Neural crest cell (in vitro differentiated cells): ENCODE results near the gene ADK. TPM values are rescaled to one million over a fixed set of nuclear protein-coding genes. Genes with fewer than 3 reads are reported as not detected.

Source experiments
- DNase-seq: peaks from one replicate; pipeline ENCODE4 v3.0.0; 2021; ENCODE audit warnings: low read depth, mixed read lengths, low spot score
- H3K27ac Mint-ChIP-seq: one replicate; pipeline ENCODE4 v1.8.0; 2021; ENCODE audit warnings: mild to moderate bottlenecking, mixed read lengths; ENCODE audit not compliant: unreplicated experiment
- H3K27me3 Mint-ChIP-seq: 2 replicates; pipeline ENCODE4 v1.8.0; 2021; ENCODE audit warnings: low read depth, mild to moderate bottlenecking, mixed read lengths
- H3K36me3 Mint-ChIP-seq: 2 replicates; pipeline ENCODE4 v1.8.0; 2021; ENCODE audit warnings: low read depth, mild to moderate bottlenecking, mixed read lengths
- H3K4me1 Mint-ChIP-seq: 2 replicates; pipeline ENCODE4 v1.8.0; 2021; ENCODE audit warnings: mixed read lengths
- H3K4me3 Mint-ChIP-seq: one replicate; pipeline ENCODE4 v1.8.0; 2021; ENCODE audit warnings: mild to moderate bottlenecking, mixed read lengths
- H3K9me3 Mint-ChIP-seq: 2 replicates; pipeline ENCODE4 v1.8.0; 2021; ENCODE audit warnings: mixed read lengths
- total RNA-seq: library from RNA; stranded (reverse); gene quantifications from 2 replicates; pipeline ENCODE4 v1.2.1, GENCODE V29; 2021
- TF ChIP-seq, protein P1 (sequence below): fragments of 200-600 bp; sonication (generic); conservative IDR thresholded peaks from 2 replicates; pipeline ENCODE4 v1.5.0; 2021; ENCODE audit warnings: antibody characterized with exemption, mild to moderate bottlenecking

ADK gene
- total RNA-seq, 1 donor from 2014 or later = 35.6 TPM

DNA sequence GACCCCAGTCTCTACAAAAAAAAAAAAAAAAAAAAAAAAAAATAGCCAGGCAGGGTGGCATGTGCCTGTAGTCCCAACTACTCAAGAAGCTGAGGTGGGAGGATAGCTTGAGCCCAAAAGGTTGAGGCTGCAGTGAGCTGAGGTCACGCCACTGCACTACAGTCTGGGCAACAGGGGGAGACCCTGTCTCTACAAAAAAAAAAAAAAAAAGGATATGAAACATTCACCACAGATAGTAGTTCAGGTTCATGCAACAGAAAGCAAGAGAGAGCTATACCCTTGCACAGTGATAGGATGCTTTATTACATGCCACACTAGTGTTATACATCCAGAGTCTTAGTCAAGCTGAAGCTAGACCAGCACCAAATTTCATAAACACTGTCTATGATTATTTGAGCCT, 526.9 kb downstream of the ADK start:
- no peaks in the 10 kb centered on the region for H3K9me3 Mint-ChIP-seq

DNA sequence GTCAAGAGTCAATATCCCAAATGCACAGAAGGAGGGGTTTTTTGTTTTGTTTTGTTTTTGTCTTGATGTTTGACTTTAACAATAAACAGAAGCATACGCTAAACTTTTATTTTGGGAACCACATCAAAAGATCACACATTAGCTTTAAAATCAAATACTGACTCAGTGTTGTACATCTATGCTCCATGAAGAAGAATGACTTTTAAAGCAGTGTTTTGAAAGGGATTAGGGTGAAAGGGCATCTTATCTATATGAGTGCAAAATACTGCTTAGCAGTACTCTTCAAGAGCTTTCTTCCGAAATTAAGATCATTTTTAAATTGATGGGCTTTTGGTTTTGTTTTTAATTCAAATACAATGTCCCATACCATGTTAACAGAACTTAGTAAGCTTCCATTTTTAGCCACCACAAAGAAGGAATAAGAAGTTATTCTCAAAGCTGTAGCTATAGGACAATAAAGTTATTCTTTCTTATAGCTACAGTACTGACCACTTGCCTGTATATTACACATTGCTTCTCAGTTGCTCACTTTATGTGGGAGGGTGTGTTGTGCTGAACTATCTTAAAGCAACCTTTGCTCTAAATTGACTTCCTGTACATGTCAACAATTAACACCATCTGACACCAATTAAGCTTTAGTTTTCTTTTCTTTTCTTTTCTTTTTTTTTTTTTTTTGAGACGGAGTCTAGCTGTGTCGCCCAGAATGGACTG, 531.1 kb downstream of the ADK start:
- Mint-ChIP-seq H3K27ac (no peak overlapping the region), H3K4me3 (no peak overlapping the region), H3K27me3 (no peaks in the 10 kb centered on the region), H3K36me3 (no peaks in the 10 kb centered on the region), H3K9me3 (no peaks in the 10 kb centered on the region), H3K4me1 (peaks cover 20% of the 10 kb centered on the region)
- TF ChIP-seq, protein P1, sequence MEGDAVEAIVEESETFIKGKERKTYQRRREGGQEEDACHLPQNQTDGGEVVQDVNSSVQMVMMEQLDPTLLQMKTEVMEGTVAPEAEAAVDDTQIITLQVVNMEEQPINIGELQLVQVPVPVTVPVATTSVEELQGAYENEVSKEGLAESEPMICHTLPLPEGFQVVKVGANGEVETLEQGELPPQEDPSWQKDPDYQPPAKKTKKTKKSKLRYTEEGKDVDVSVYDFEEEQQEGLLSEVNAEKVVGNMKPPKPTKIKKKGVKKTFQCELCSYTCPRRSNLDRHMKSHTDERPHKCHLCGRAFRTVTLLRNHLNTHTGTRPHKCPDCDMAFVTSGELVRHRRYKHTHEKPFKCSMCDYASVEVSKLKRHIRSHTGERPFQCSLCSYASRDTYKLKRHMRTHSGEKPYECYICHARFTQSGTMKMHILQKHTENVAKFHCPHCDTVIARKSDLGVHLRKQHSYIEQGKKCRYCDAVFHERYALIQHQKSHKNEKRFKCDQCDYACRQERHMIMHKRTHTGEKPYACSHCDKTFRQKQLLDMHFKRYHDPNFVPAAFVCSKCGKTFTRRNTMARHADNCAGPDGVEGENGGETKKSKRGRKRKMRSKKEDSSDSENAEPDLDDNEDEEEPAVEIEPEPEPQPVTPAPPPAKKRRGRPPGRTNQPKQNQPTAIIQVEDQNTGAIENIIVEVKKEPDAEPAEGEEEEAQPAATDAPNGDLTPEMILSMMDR = no peak
- DNase-seq = no peak

More for the DNA sequence above, 526.9 kb downstream of the ADK start:
- TF ChIP-seq, protein P1 = no peak
- no peaks in the 10 kb centered on the region for H3K27me3 Mint-ChIP-seq
- H3K36me3 Mint-ChIP-seq = peaks cover 6% of the 10 kb centered on the region
- no peak for DNase-seq
- no peak overlapping the region for H3K27ac Mint-ChIP-seq
- H3K4me3 Mint-ChIP-seq = no peak overlapping the region
- peaks cover 19% of the 10 kb centered on the region for H3K4me1 Mint-ChIP-seq

DNA sequence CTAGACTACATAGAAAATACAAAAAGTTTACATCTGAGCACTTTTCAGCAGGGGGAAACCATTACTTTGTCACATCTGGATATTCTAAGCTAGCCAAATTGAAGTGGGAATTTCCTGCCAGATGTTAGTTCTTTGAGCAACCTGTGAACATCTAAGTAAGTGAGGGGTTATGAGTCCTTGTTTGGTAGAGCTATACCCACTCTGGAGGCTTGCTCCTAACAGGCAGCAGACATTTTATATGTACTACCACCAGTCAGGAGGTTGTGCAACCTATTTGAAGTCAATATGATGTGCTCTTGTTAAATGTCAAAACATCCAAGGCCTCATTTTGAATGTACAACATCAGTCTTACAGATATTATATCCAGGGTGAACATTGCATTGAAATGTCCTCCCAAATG, 532.0 kb downstream of the ADK start:
- Mint-ChIP-seq H3K27ac (no peak overlapping the region), H3K9me3 (no peaks in the 10 kb centered on the region), H3K4me3 (no peak overlapping the region), H3K4me1 (peaks cover 20% of the 10 kb centered on the region), H3K27me3 (no peaks in the 10 kb centered on the region), H3K36me3 (peaks cover 2% of the 10 kb centered on the region)
- no peak for DNase-seq
- TF ChIP-seq, protein P1 = no peak

DNA sequence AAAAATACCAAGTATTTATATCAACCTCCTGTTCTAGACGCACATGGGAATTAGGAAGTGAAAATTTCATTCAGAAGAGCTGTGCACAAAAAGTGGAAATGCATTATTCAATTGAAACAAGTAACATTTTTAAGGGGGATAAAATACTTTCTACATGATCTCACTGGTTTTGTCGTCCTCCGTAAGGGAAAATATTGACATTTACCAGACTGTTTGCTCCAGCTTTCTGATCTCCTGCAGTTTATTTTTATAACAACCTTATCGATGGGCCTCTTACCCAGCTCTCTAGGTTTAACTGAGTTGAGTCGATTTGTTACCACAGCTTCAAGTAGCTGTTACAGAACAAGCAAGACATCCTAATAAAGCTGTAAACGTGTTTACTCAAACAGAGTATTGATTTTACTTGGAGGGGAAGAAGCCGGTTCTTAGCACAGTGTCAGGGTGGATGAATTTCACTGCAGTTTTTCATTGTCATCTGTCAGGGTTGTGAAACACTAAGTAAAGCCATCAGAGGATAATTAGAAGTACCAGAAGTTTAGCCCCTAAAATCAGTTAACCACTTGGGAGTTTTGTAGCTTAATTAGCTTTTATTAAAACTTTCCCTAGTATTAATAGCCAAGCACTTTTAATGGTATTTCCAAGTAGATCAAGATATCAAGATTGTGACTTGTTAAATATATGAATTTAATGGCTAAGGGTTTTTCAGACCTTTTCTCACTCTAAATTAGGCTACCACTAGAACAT, 532.8 kb downstream of the ADK start:
- Mint-ChIP-seq H3K36me3 (peaks cover 2% of the 10 kb centered on the region), H3K9me3 (no peaks in the 10 kb centered on the region), H3K27ac (no peak overlapping the region), H3K27me3 (no peaks in the 10 kb centered on the region), H3K4me3 (no peak overlapping the region), H3K4me1 (peaks cover 20% of the 10 kb centered on the region)
- TF ChIP-seq, protein P1 = no peak
- no peak for DNase-seq

DNA sequence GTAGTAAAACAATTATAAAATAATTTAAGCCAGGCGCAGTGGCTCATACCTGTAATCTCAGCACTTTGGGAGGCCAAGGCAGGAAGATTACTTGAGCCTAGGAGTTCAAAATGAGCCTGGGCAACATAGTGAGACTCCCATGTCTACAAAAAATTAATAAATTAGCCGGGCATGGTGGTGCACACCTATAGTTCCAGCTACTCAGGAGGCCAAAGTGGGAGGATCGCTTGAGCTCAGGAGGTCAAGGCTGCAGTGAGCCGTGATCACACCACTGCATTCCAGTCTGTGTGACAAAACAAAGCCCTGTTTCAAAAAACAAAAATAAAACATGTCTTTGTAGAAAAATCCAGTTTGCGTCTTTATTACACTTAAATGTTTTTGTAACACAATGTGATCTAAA, 533.4 kb downstream of the ADK start:
- H3K4me3 Mint-ChIP-seq = no peak overlapping the region
- TF ChIP-seq, protein P1 = no peak

More for the DNA sequence above, 533.4 kb downstream of the ADK start:
- peaks cover 2% of the 10 kb centered on the region for H3K36me3 Mint-ChIP-seq
- H3K4me1 Mint-ChIP-seq = peaks cover 20% of the 10 kb centered on the region
- no peak overlapping the region for H3K27ac Mint-ChIP-seq
- no peaks in the 10 kb centered on the region for H3K27me3 Mint-ChIP-seq
- H3K9me3 Mint-ChIP-seq = no peaks in the 10 kb centered on the region
- no peak for DNase-seq
